HFFc6 (cell line): ENCODE results near the gene MAN2C1. TPM values are rescaled to one million over a fixed set of nuclear protein-coding genes. Genes with fewer than 3 reads are reported as not detected.
"Not testable (repeated sequence)": the region's sequence is repeated elsewhere in the genome, so short reads cannot be mapped to it uniquely, and the experiment has no call there.

ENCODE experiments used
- DNase-seq: peaks from one replicate; pipeline ENCODE4 v3.0.0-alpha.2; 2018
- H3K27ac Mint-ChIP-seq: 2 replicates; pipeline ENCODE4 v1.8.0; 2020; ENCODE audit warnings: mild to moderate bottlenecking, mixed read lengths
- H3K27me3 Mint-ChIP-seq: 2 replicates; pipeline ENCODE4 v1.8.0; 2021; ENCODE audit warnings: mild to moderate bottlenecking, moderate library complexity, mixed read lengths; ENCODE audit not compliant: insufficient read depth
- H3K36me3 Mint-ChIP-seq: 2 replicates; pipeline ENCODE4 v1.8.0; 2021; ENCODE audit warnings: low read depth, mixed read lengths
- H3K4me1 Mint-ChIP-seq: 2 replicates; pipeline ENCODE4 v1.8.0; 2020; ENCODE audit warnings: low read depth, mixed read lengths
- H3K4me3 Mint-ChIP-seq: 2 replicates; pipeline ENCODE4 v1.8.0; 2020; ENCODE audit warnings: mild to moderate bottlenecking, moderate library complexity, mixed read lengths
- H3K9me3 Mint-ChIP-seq: 2 replicates; pipeline ENCODE4 v1.8.0; 2020; ENCODE audit warnings: mild to moderate bottlenecking, mixed read lengths
- CTCF ChIP-seq: fragments of 200-600 bp; sonication (generic); IDR thresholded peaks from 2 replicates; pipeline ENCODE4 v1.5.0; 2021; ENCODE audit warnings: antibody characterized with exemption, mild to moderate bottlenecking
- total RNA-seq, 6 experiments: library from RNA; stranded (reverse); fragmentation: NEBNext Ultra II Directional; extraction: Animal tissue kit (Norgen Biotek cat#: 25700); gene quantifications; 2 replicates in 1 of 6; 3 replicates in 5 of 6; pipeline ENCODE4 v1.2.3, GENCODE V29; 2021

The MAN2C1 gene
- total RNA-seq, 6 experiments from 2014 or later = 92.8 to 111 (median 105) TPM

GRCh38 chr15:75321711-75322110, 46.7 kb downstream of the MAN2C1 start:
- no peak for TF ChIP-seq CTCF
- Mint-ChIP-seq H3K4me3 (no peak overlapping the region), H3K9me3 (no peaks in the 10 kb centered on the region), H3K27me3 (peaks cover 36% of the 10 kb centered on the region), H3K27ac (no peak overlapping the region), H3K36me3 (no peaks in the 10 kb centered on the region), H3K4me1 (no peaks in the 10 kb centered on the region)
- no peak for DNase-seq

GRCh38 chr15:75319231-75319897, 49.0 kb downstream of the MAN2C1 start:
- H3K36me3 Mint-ChIP-seq, H3K9me3 Mint-ChIP-seq, DNase-seq: not testable (repeated sequence)

GRCh38 chr15:75314552-75315290, 53.7 kb downstream of the MAN2C1 start:
- Mint-ChIP-seq H3K27ac (no peak overlapping the region), H3K9me3 (peaks cover 5% of the 10 kb centered on the region), H3K4me3 (no peak overlapping the region), H3K36me3 (no peaks in the 10 kb centered on the region; the same call in 1 of the 2 replicates), H3K27me3 (peaks cover 55% of the 10 kb centered on the region), H3K4me1 (peaks cover 13% of the 10 kb centered on the region)
- no peak for DNase-seq
- no peak for TF ChIP-seq CTCF

More at GRCh38 chr15:75319231-75319897, 49.0 kb downstream of the MAN2C1 start:
- H3K27me3 Mint-ChIP-seq = peaks cover 54% of the 10 kb centered on the region
- H3K4me1 Mint-ChIP-seq, H3K27ac Mint-ChIP-seq, H3K4me3 Mint-ChIP-seq: not testable (repeated sequence)

GRCh38 chr15:75313116-75313845, 55.1 kb downstream of the MAN2C1 start:
- Mint-ChIP-seq H3K4me3 (no peak overlapping the region), H3K27ac (no peak overlapping the region), H3K9me3 (peaks cover 5% of the 10 kb centered on the region), H3K27me3 (peaks cover 56% of the 10 kb centered on the region), H3K4me1 (peaks cover 19% of the 10 kb centered on the region), H3K36me3 (no peaks in the 10 kb centered on the region; the same call in 1 of the 2 replicates)
- no peak for DNase-seq
- no peak for TF ChIP-seq CTCF

- H3K27me3 Mint-ChIP-seq = peaks cover 55% of the 10 kb centered on the region
- not testable (repeated sequence) for H3K9me3 Mint-ChIP-seq, H3K36me3 Mint-ChIP-seq, H3K4me3 Mint-ChIP-seq, H3K27ac Mint-ChIP-seq
- peaks cover 19% of the 10 kb centered on the region for H3K4me1 Mint-ChIP-seq
- DNase-seq = peak; percentile 47
These were observed 55.9 kb downstream of the MAN2C1 start for GRCh38 chr15:75312548-75312947.

- peaks cover 47% of the 10 kb centered on the region for H3K27me3 Mint-ChIP-seq
- DNase-seq = peak; percentile 26
These were observed 58.7 kb downstream of the MAN2C1 start for GRCh38 chr15:75309711-75310110.

More at GRCh38 chr15:75309711-75310110, 58.7 kb downstream of the MAN2C1 start:
- Mint-ChIP-seq H3K4me3 (no peak overlapping the region), H3K36me3 (no peaks in the 10 kb centered on the region; the same call in 1 of the 2 replicates), H3K9me3 (peaks cover 5% of the 10 kb centered on the region), H3K4me1 (peaks cover 19% of the 10 kb centered on the region), H3K27ac (no peak overlapping the region)
- TF ChIP-seq CTCF = no peak
